HTR-8/SVneo (cell line): ENCODE results near the gene TOM1L2.
"Not testable (repeated sequence)": the region's sequence is repeated elsewhere in the genome, so short reads cannot be mapped to it uniquely, and the experiment has no call there.

Source experiments
- DNase-seq: peaks from one replicate; pipeline ENCODE4 v3.0.0; 2011; ENCODE audit warnings: low spot score, mixed read lengths; ENCODE audit not compliant: insufficient read length
- FAIRE-seq: peaks from 2 replicates; lab custom pipeline; 2011; peaks lifted over from hg19 to GRCh38; lab: Jason Lieb, UNC

TOM1L2 gene

DNA sequence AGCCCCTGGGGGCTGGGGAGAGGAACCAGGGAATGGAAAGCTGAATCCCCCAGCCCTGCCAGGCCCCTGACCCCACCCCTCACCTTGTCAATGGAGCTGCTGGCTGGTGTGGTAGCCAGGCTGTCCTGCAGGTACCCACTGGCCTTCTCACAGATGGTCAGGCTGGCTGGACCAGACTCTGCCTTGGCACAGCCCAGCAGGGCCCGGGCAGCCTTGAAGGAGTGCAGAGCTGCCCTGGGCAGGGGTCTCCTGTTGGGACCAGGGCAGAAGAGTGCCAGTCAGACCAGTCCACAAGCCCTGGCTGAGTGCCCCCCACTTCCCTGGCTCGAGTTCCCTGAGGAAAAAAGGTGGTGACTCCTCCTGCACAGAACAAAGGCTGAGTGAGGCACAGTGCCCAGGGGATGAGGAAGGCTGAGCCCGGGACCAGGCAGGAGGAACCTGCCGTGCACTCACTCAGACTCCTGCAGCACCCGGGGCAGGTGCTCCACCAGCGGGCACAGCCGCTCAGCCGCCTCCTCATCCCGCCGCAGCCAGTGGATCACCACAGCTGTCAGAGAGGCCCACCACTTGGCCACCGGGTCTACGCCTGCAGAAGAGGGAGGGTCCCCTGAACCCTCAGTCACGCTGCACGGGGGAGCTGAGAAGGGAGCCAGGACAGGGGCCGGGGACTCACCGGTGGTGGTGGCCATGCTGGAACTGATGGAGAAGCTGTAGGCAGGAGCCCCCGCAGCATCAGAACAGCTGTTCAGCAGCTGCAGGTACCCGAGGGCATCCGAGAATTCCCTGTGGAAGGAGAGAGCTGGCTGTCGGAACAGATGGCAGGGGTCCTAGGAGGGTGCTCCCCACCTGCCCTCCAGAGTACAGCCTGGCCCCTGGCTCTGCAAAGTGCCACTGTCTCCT lies 157.8 kb downstream of the TOM1L2 start:
- DNase-seq (no peak), FAIRE-seq (no peak)

- no peak for FAIRE-seq
Observed at GRCh38 chr17:17813725-17814095, 158.5 kb downstream of the TOM1L2 start.

DNA sequence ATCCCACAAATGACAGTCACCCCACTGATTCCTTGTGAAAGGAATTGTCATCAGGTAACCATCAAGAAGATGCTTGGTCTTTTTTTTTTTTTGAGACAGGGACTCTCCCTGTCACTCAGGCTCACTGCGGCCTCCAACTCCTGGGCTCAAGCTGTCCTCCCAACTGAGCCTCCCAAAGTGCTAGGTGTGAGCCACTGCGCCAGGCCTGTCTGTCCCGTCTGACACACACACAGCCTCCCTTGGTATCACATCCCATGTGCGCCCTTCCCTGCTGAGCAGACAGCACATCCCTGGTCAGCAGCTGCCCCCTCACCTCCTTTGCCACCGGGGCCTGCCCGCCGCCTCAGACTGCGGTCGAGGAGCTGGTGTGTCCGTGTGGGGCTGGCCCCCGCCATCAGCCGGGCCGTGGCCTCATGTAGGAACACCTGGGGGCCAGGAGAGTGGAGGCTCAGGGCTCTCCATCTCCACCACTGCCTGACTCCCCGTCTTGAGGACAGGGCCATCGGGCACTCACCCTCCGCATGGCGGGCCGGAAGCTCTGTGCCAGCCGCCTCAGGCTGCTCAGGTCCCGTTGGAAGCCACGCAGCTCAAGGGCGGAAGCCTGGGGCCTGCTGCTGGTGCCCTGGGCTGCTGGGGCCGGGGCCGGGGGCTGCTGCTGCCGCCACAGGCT lies 159.0 kb downstream of the TOM1L2 start:
- FAIRE-seq = no peak

More at GRCh38 chr17:17813725-17814095, 158.5 kb downstream of the TOM1L2 start:
- no peak for DNase-seq

DNA sequence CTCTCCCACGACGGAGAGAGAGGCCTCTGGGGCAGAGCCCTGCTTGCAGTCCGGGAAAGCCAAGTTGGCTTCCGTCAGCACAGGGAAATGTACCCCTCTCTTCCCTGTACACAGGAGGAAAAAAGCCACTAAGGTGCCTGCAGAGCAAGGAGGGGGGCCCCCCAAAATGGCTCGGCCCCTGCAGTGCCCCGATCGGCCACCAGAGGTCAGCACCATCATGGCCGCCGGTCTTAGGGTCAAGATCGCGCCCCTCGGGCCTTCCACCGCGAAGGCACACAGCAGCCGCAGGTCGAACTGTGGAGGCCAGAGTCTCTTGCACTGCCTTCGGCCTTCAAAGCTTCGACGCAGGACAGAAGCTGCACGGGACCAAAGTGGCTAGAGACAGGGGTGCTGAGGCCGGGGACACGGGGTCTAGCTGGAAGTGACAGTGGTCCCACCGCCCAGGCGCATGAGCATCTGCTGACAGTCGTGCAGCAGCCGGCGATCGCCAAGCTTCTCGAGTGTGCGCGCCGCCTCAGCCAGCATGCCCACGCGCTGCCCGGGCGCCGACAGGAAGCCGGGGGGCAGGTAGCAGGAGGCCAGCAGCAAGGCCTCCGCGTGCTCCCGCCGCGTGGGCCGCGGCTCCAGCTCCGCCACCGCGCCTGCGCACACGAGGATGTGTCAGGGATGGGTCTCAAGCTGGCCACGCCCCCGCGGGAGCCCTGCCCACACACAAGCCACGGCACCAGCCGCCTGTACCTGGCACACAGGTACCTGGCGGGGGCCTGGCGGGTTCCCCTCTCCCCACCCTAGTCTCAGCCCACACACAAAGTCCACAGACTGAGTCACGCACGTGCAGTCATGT lies 159.8 kb downstream of the TOM1L2 start:
- peak; percentile 70 for DNase-seq
- FAIRE-seq = peak; percentile 58

More for the DNA sequence above, 159.0 kb downstream of the TOM1L2 start:
- DNase-seq = no peak

DNA sequence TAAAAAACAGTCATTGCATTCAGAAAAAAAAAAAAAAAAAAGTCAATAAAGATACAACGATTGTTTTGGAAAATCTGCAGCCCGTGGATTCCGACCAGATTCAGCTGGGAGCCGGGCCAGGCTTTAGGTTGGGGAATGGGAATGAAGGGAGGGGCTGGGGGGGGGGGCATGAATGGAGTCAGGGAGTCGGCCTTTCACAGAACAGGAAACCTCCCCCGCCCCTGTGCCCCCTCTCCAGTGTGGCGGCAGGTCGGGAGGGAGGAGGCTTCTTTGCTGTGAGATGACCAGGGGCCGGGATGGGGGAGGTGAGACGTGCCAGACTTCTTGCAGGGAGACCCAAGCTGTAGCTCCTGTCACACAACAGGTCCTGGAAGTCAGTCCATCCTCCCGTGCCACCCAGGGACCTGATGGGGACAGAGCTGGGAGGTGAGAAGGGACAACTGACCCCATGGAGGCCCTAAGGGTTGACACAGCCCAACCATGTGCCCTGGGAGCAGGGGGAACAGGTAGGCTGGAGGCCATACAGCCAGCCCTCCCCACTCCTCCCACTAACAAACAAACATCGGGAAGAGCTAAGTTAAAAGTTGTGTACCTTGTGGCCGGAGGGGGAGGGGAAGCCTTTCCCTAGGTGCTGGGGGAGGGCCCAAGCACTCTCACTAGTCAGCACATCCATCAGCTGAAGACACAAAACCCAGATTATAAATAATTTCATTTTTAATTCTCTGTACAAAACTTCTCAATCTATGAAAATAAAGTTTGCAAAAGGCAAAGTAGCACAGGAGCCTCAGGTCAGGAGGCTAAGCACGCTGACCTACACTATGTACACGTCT lies 160.6 kb downstream of the TOM1L2 start:
- DNase-seq (no peak), FAIRE-seq (no peak)

GRCh38 chr17:17810895-17811248 lies 161.3 kb downstream of the TOM1L2 start:
- FAIRE-seq (no peak), DNase-seq (no peak)

- FAIRE-seq = no peak
- DNase-seq = no peak
Observed at GRCh38 chr17:17810084-17810894, 161.9 kb downstream of the TOM1L2 start.

GRCh38 chr17:17809531-17810083 lies 162.6 kb downstream of the TOM1L2 start:
- FAIRE-seq (no peak), DNase-seq (no peak)

DNA sequence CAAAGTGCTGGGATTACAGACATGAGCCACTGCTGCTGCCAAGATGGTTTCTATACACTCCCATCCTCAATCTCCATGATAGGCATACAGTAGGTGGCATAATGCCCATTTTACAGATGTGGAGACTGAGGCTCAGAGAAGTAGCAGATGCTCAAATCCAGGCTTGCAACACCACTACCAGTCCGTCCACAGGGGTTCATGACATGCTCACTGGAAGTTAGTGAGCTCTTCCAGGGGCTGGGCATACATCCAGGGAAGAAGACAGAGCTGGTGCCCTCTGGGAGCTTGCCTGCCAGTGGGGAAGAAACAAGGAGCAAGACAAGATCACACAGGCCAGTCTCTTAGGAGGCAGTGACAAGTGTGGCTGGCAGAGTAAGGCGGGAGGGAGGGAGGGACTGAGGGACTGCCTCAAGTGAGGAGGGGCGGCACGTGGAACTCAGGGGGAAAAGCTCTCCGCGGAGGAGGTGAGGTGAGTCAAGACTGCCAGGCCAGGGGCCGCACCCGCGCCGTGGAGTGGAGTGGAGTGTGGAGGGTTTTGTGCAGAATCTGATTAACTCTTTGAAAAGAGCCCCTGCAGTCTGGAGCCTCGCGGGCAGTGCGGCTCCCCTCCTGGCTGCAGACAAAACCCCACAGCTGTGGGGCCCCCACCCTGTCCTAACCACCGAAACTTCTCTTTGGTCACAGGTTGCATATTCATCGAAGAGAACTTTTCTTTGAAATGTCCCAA lies 163.3 kb downstream of the TOM1L2 start:
- no peak for DNase-seq
- FAIRE-seq = peak; percentile 42

GRCh38 chr17:17808200-17808599 lies 164.0 kb downstream of the TOM1L2 start:
- not testable (repeated sequence) for DNase-seq, FAIRE-seq

DNA sequence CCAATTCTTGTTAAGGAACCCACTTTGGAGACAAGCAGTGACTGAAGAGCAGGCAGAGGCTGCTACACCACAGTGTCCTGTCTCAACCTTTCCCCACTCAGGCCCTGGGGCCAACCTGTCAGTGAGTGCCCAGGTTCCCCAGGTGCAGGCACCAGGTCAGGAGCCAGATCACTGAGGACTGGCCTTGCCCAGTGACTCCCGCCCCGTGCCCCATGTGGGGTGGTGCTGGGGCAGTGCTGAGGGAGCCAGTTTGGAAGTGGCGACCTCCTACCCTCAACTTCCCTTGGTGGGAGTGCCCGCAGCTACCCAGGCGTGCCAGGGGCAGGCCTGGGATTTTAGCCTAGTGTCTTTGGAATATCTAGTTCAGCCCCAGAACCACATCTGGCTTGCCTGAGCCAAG lies 164.8 kb downstream of the TOM1L2 start:
- FAIRE-seq (no peak), DNase-seq (no peak)

GRCh38 chr17:17806611-17807274 lies 165.5 kb downstream of the TOM1L2 start:
- DNase-seq = no peak
- no peak for FAIRE-seq

GRCh38 chr17:17806035-17806434 lies 166.2 kb downstream of the TOM1L2 start:
- DNase-seq (no peak), FAIRE-seq (no peak)

- no peak for FAIRE-seq
- no peak for DNase-seq
Observed at GRCh38 chr17:17805575-17805974, 166.6 kb downstream of the TOM1L2 start.

- DNase-seq = no peak
- no peak for FAIRE-seq
Observed at GRCh38 chr17:17804007-17804406, 168.2 kb downstream of the TOM1L2 start.

DNA sequence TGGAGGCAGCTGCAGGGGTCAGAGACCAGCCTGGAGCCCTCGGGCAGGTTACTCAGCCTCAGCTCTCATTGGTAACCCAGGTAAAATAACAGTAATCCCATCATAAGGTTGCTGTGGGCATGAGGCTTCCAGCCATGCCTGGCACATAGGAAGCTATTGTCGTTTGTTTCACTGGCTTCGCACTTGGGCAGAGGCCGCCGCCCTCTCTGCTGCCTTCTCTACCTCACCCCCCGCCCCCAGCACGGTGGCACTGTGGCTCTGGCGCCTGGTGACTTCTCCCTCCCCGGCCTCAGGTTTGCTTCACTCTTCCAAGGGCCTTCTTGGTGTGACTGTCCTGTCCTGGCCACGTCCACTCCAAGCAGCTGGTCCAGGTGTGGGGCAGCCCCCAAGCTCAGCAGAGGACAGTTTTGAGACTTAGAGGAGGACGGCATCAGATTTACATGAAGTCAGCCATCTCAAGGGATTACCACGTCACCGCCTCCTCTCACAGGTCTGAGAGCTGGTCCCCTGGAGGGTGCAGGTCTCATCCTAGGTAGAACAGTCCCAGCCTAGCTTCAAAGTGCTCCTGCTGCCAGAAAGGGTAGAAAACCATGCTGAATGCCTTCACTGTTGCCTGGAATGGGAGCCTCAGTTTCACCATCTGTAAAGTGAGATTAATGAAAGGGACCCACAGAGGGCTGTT lies 170.3 kb downstream of the TOM1L2 start:
- no peak for FAIRE-seq

GRCh38 chr17:17800504-17801021 lies 171.6 kb downstream of the TOM1L2 start:
- FAIRE-seq (peak; percentile 31), DNase-seq (no peak)

More for the DNA sequence above, 170.3 kb downstream of the TOM1L2 start:
- DNase-seq = no peak
